NB4 (cell line): ENCODE results near the gene BAIAP2.

ENCODE experiments used
- POLR2A ChIP-seq: IDR thresholded peaks from 2 replicates; pipeline ENCODE4 v1.6.1; 2011; ENCODE audit warnings: mild to moderate bottlenecking; ENCODE audit not compliant: insufficient read length; ENCODE audit errors: extremely low read depth
- TF ChIP-seq, protein P1 (sequence below): IDR thresholded peaks from one replicate; pipeline ENCODE4 v1.5.1; 2012; ENCODE audit warnings: low read depth, low read length

DNA sequence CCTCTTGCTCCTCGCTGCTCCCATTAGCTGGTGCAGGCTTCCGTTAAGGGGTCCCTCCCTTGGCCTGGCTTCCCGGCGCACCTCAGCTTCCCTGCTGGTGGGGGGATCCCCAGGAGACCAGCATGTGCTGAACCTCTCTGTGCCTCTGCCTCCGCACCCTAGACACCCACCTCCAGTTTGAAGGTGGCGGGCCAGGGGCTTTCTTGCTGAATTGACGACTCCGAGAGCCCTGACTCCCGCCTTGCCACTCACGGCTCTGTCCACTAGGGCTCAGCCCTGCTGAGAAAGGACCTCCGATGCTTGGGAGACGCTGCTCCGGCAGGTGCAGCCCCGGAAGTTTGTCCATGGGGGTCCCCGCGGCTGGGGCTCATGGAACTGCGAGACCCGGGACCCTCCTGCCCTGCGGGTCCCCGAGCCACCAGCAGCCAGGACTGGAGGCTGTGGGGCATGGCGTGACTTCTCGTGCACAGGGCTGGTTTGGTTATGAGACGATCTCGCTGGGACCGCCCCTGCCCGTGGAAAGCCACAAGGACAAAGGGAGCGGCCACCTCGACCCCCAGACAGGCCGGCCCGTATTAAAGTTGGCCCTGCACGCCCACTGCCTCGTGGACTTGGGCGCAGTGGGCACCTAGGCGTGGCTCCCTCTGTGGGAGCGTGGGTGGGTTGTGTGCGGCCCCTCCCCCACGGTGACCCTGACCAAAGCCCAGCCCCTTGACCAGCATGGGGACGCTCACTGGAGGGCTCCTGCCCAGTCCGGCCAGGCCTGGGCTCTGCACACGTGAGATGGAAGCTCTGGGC lies 35.2 kb upstream of the BAIAP2 start:
- TF ChIP-seq, protein P1, sequence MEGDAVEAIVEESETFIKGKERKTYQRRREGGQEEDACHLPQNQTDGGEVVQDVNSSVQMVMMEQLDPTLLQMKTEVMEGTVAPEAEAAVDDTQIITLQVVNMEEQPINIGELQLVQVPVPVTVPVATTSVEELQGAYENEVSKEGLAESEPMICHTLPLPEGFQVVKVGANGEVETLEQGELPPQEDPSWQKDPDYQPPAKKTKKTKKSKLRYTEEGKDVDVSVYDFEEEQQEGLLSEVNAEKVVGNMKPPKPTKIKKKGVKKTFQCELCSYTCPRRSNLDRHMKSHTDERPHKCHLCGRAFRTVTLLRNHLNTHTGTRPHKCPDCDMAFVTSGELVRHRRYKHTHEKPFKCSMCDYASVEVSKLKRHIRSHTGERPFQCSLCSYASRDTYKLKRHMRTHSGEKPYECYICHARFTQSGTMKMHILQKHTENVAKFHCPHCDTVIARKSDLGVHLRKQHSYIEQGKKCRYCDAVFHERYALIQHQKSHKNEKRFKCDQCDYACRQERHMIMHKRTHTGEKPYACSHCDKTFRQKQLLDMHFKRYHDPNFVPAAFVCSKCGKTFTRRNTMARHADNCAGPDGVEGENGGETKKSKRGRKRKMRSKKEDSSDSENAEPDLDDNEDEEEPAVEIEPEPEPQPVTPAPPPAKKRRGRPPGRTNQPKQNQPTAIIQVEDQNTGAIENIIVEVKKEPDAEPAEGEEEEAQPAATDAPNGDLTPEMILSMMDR, result no peak
- TF ChIP-seq POLR2A, result no peak
